Measurements from ENCODE around the gene KANK4. TPM values are rescaled to one million over a fixed set of nuclear protein-coding genes. Genes with fewer than 3 reads are reported as not detected.

KANK4 gene
- total RNA-seq, 3 donors from 2014 or later, result not detected

- DNase-seq (no peak), ATAC-seq (no peak)
- H3K9me3 Mint-ChIP-seq, result no peaks in the 10 kb centered on the region
Measured at GRCh38 chr1:62304975-62305374, 14.3 kb downstream of the KANK4 start.

GRCh38 chr1:62304515-62304914, 14.7 kb downstream of the KANK4 start:
- Mint-ChIP-seq H3K4me1 (ENCODE audit: low read depth) (no peaks in the 10 kb centered on the region), H3K9me3 (no peaks in the 10 kb centered on the region), H3K27me3 (ENCODE audit: low read depth) (peaks cover 2% of the 10 kb centered on the region), H3K36me3 (ENCODE audit: insufficient read depth) (no peaks in the 10 kb centered on the region), H3K4me3 (no peak overlapping the region)
- no peak for DNase-seq
- no peak for ATAC-seq

More at GRCh38 chr1:62304975-62305374, 14.3 kb downstream of the KANK4 start:
- peaks cover 4% of the 10 kb centered on the region for H3K27me3 Mint-ChIP-seq (ENCODE audit: low read depth)
- H3K4me1 Mint-ChIP-seq (ENCODE audit: low read depth), result no peaks in the 10 kb centered on the region
- no peaks in the 10 kb centered on the region for H3K36me3 Mint-ChIP-seq (ENCODE audit: insufficient read depth)
- no peak overlapping the region for H3K4me3 Mint-ChIP-seq

GRCh38 chr1:62301726-62302390, 17.4 kb downstream of the KANK4 start:
- DNase-seq (no peak), ATAC-seq (no peak)
- Mint-ChIP-seq H3K27me3 (ENCODE audit: low read depth) (peaks cover 2% of the 10 kb centered on the region), H3K9me3 (no peaks in the 10 kb centered on the region), H3K4me1 (ENCODE audit: low read depth) (no peaks in the 10 kb centered on the region), H3K36me3 (ENCODE audit: insufficient read depth) (no peaks in the 10 kb centered on the region), H3K4me3 (no peak overlapping the region)

GRCh38 chr1:62299426-62300200, 19.6 kb downstream of the KANK4 start:
- Mint-ChIP-seq H3K4me3 (no peak overlapping the region), H3K36me3 (ENCODE audit: insufficient read depth) (no peaks in the 10 kb centered on the region), H3K27me3 (ENCODE audit: low read depth) (no peaks in the 10 kb centered on the region), H3K9me3 (no peaks in the 10 kb centered on the region), H3K4me1 (ENCODE audit: low read depth) (peaks cover 11% of the 10 kb centered on the region)
- ATAC-seq (no peak), DNase-seq (no peak)

- no peaks in the 10 kb centered on the region for H3K36me3 Mint-ChIP-seq (ENCODE audit: insufficient read depth)
- no peak for DNase-seq
- peaks cover 11% of the 10 kb centered on the region for H3K4me1 Mint-ChIP-seq (ENCODE audit: low read depth)
- peak in 1 of 2 donors; percentile 32 for ATAC-seq
- no peak overlapping the region for H3K4me3 Mint-ChIP-seq
- H3K9me3 Mint-ChIP-seq, result no peaks in the 10 kb centered on the region
- peaks cover 3% of the 10 kb centered on the region for H3K27me3 Mint-ChIP-seq (ENCODE audit: low read depth)
Measured at GRCh38 chr1:62295921-62296491, 23.2 kb downstream of the KANK4 start.

- H3K4me1 Mint-ChIP-seq (ENCODE audit: low read depth), result peaks cover 11% of the 10 kb centered on the region
- no peaks in the 10 kb centered on the region for H3K36me3 Mint-ChIP-seq (ENCODE audit: insufficient read depth)
- H3K27me3 Mint-ChIP-seq (ENCODE audit: low read depth), result peaks cover 3% of the 10 kb centered on the region
- DNase-seq (no peak), ATAC-seq (no peak)
- H3K9me3 Mint-ChIP-seq, result no peaks in the 10 kb centered on the region
- H3K4me3 Mint-ChIP-seq, result no peak overlapping the region
Measured at GRCh38 chr1:62294261-62294660, 25.0 kb downstream of the KANK4 start.

- Mint-ChIP-seq H3K4me3 (no peak overlapping the region), H3K9me3 (no peaks in the 10 kb centered on the region), H3K4me1 (ENCODE audit: low read depth) (no peaks in the 10 kb centered on the region), H3K36me3 (ENCODE audit: insufficient read depth) (no peaks in the 10 kb centered on the region), H3K27me3 (ENCODE audit: low read depth) (peaks cover 17% of the 10 kb centered on the region)
- no peak for DNase-seq
- no peak for ATAC-seq
Measured at GRCh38 chr1:62288662-62289061, 30.6 kb downstream of the KANK4 start.

- no peak overlapping the region for H3K4me3 Mint-ChIP-seq
- ATAC-seq, result no peak
- H3K9me3 Mint-ChIP-seq, result no peaks in the 10 kb centered on the region
- no peaks in the 10 kb centered on the region for H3K36me3 Mint-ChIP-seq (ENCODE audit: insufficient read depth)
- DNase-seq, result no peak
- H3K27me3 Mint-ChIP-seq (ENCODE audit: low read depth), result peaks cover 17% of the 10 kb centered on the region
- no peaks in the 10 kb centered on the region for H3K4me1 Mint-ChIP-seq (ENCODE audit: low read depth)
Measured at GRCh38 chr1:62288224-62288623, 31.0 kb downstream of the KANK4 start.

GRCh38 chr1:62286786-62287224, 32.4 kb downstream of the KANK4 start:
- ATAC-seq (no peak), DNase-seq (no peak)
- no peaks in the 10 kb centered on the region for H3K36me3 Mint-ChIP-seq (ENCODE audit: insufficient read depth)
- peaks cover 19% of the 10 kb centered on the region for H3K27me3 Mint-ChIP-seq (ENCODE audit: low read depth)
- H3K4me1 Mint-ChIP-seq (ENCODE audit: low read depth), result no peaks in the 10 kb centered on the region
- H3K9me3 Mint-ChIP-seq, result no peaks in the 10 kb centered on the region
- H3K4me3 Mint-ChIP-seq, result no peak overlapping the region

- DNase-seq (no peak), ATAC-seq (no peak)
- no peaks in the 10 kb centered on the region for H3K36me3 Mint-ChIP-seq (ENCODE audit: insufficient read depth)
- H3K27me3 Mint-ChIP-seq (ENCODE audit: low read depth), result peaks cover 19% of the 10 kb centered on the region
- H3K4me1 Mint-ChIP-seq (ENCODE audit: low read depth), result no peaks in the 10 kb centered on the region
- H3K9me3 Mint-ChIP-seq, result no peaks in the 10 kb centered on the region
- no peak overlapping the region for H3K4me3 Mint-ChIP-seq
Measured at GRCh38 chr1:62285984-62286785, 33.0 kb downstream of the KANK4 start.

- no peaks in the 10 kb centered on the region for H3K36me3 Mint-ChIP-seq (ENCODE audit: insufficient read depth)
Measured at GRCh38 chr1:62285440-62285839, 33.8 kb downstream of the KANK4 start.

GRCh38 chr1:62283986-62284385, 35.2 kb downstream of the KANK4 start:
- H3K4me3 Mint-ChIP-seq, result no peak overlapping the region
- ATAC-seq (no peak), DNase-seq (no peak)
- peaks cover 24% of the 10 kb centered on the region for H3K27me3 Mint-ChIP-seq (ENCODE audit: low read depth)
- H3K4me1 Mint-ChIP-seq (ENCODE audit: low read depth), result no peaks in the 10 kb centered on the region
- no peaks in the 10 kb centered on the region for H3K9me3 Mint-ChIP-seq
- H3K36me3 Mint-ChIP-seq (ENCODE audit: insufficient read depth), result no peaks in the 10 kb centered on the region

More at GRCh38 chr1:62285440-62285839, 33.8 kb downstream of the KANK4 start:
- no peaks in the 10 kb centered on the region for H3K9me3 Mint-ChIP-seq
- ATAC-seq, result no peak
- peaks cover 19% of the 10 kb centered on the region for H3K27me3 Mint-ChIP-seq (ENCODE audit: low read depth)
- DNase-seq, result no peak
- H3K4me3 Mint-ChIP-seq, result no peak overlapping the region
- H3K4me1 Mint-ChIP-seq (ENCODE audit: low read depth), result no peaks in the 10 kb centered on the region

GRCh38 chr1:62282909-62283755, 36.1 kb downstream of the KANK4 start:
- H3K36me3 Mint-ChIP-seq (ENCODE audit: insufficient read depth), result no peaks in the 10 kb centered on the region
- H3K27me3 Mint-ChIP-seq (ENCODE audit: low read depth), result peaks cover 24% of the 10 kb centered on the region
- DNase-seq (no peak), ATAC-seq (no peak)
- no peaks in the 10 kb centered on the region for H3K9me3 Mint-ChIP-seq
- H3K4me3 Mint-ChIP-seq, result no peak overlapping the region
- H3K4me1 Mint-ChIP-seq (ENCODE audit: low read depth), result no peaks in the 10 kb centered on the region
